GM23248 (cell line): ENCODE data around the gene RABL6.

ENCODE experiments used
- EZH2 ChIP-seq: fragments of 200-600 bp; sonication (generic); IDR thresholded peaks from 2 replicates; pipeline ENCODE4 v1.6.1; 2018; ENCODE audit warnings: antibody characterized with exemption, mild to moderate bottlenecking; ENCODE audit not compliant: insufficient read depth, poor library complexity, severe bottlenecking
- EZH2phosphoT487 ChIP-seq: fragments of 200-600 bp; sonication (generic); IDR thresholded peaks from 2 replicates; pipeline ENCODE4 v1.6.1; 2018; ENCODE audit warnings: antibody characterized with exemption, moderate library complexity, mild to moderate bottlenecking, low read depth; ENCODE audit not compliant: insufficient read depth

- no peak for TF ChIP-seq EZH2
- no peak for TF ChIP-seq EZH2phosphoT487
These were observed 40.2 kb downstream of the RABL6 start for GRCh38 chr9:136847826-136848392.
